Omental fat pad (tissue), 4 donors: ENCODE results near the gene MPI. TPM values are rescaled to one million over a fixed set of nuclear protein-coding genes. Genes with fewer than 3 reads are reported as not detected.

ENCODE experiments used
- ATAC-seq: fragments of 150-250 bp; one replicate; pipeline ENCODE4 v1.9.1; 2016; ENCODE audit warnings: mild to moderate bottlenecking, moderate library complexity; ENCODE audit not compliant: low FRiP score
- DNase-seq: peaks from one replicate; pipeline ENCODE4 v3.0.0-alpha.2; 2019; ENCODE audit warnings: low spot score
- CTCF ChIP-seq, 3 donors: fragments of 450-650 bp; IDR thresholded peaks; one replicate each; pipeline ENCODE4 v1.5.1; 2016 to 2017; ENCODE audit warnings: antibody characterized with exemption in 3 of 3, mild to moderate bottlenecking in 3 of 3, moderate library complexity in 2 of 3
- total RNA-seq, 4 donors: library from RNA; depleted of rRNA; stranded (reverse); fragments of >200 nt; gene quantifications; one replicate each; pipeline ENCODE4 v1.1.0, GENCODE V29; 2016

The MPI gene
- total RNA-seq, 4 donors from 2014 or later, result 35.9 to 52.2 (median 44.7) TPM

- ATAC-seq (no peak), DNase-seq (no peak)
- no peak for TF ChIP-seq CTCF (IDR thresholded peaks at IDR 0.05)
These were observed 45.3 kb upstream of the MPI start for GRCh38 chr15:74844319-74845207.

GRCh38 chr15:74845208-74845568 is 44.7 kb upstream of the MPI start:
- TF ChIP-seq CTCF (IDR thresholded peaks at IDR 0.05), result no peak
- ATAC-seq (no peak), DNase-seq (no peak)

GRCh38 chr15:74845581-74845980 is 44.3 kb upstream of the MPI start:
- DNase-seq, result no peak
- no peak for ATAC-seq
- no peak for TF ChIP-seq CTCF (IDR thresholded peaks at IDR 0.05)

GRCh38 chr15:74847432-74847831 is 42.4 kb upstream of the MPI start:
- ATAC-seq (no peak), DNase-seq (no peak)
- no peak for TF ChIP-seq CTCF (IDR thresholded peaks at IDR 0.05)

- no peak for TF ChIP-seq CTCF (IDR thresholded peaks at IDR 0.05)
- DNase-seq (no peak), ATAC-seq (no peak)
These were observed 39.4 kb upstream of the MPI start for GRCh38 chr15:74850393-74850792.

DNA sequence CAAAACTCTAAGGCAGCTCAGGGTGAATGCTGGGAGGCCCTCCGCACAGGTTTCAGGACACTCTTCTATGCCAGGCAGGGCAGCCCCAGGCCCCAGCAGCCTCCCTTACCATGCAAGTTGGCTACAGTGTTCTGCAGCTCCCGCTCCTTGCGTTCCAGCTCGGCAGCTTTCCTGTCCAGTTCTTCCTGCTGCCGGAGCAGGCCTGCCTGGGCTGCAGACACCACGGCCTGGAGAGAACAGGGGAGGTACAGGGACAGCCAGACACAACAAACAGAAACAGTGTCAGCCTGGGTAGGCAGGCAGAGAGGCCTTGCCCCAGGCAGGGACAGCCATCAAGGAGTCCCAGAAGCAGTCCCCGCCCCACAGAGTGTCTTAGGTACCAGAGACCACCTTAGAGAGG is 37.9 kb upstream of the MPI start:
- DNase-seq, result no peak
- ATAC-seq, result no peak
- no peak for TF ChIP-seq CTCF (IDR thresholded peaks at IDR 0.05)

DNA sequence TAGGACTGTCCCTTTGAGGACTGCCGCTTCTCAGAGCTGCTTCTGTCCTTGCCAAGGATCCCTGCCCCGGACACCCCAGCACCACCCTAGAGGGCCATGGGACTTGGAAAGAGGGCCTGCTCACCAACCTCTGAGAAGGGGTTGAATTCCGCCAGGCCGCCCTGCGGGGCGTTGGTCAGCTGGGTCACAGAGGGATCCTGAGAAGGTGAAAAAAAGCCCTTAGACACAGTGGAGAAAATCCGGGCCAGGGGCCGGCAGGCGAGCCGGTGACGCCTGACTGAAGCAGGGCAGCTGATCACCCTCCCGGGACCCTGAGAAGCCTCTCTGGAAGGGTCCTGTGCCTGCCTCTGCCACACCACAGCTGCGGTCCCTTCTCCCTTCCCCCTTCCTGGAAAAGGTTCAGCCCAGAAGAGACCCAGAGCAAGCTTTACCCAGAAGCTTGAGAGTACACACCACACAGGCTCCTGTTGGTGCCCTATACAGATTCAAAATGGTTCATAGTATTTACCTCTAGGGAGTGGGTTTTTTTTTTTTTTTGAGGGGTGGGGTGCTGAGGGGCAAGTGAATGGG is 35.3 kb upstream of the MPI start:
- ATAC-seq (no peak), DNase-seq (no peak)
- TF ChIP-seq CTCF (IDR thresholded peaks at IDR 0.05), result no peak
